Breast epithelium (tissue), 3 donors: Measurements from ENCODE around the gene CCDC17. TPM values are rescaled to one million over a fixed set of nuclear protein-coding genes. Genes with fewer than 3 reads are reported as not detected.

Source experiments
- total RNA-seq, 3 donors: library from RNA; depleted of rRNA; stranded (reverse); fragments of >200 nt; gene quantifications; one replicate each; pipeline ENCODE4 v1.1.0, GENCODE V29; 2016

CCDC17 gene
- total RNA-seq, 3 donors from 2014 or later: 2.3 to 5.7 (median 4.5) TPM

Other genes with a start within 250 kb of the CCDC17 start
- gene TESK2, start 132.9 kb downstream of the CCDC17 start, total RNA-seq: 10 to 100 TPM in 2 of 3 donors, 1 to 10 TPM in 1; 6.2 to 19.2 (median 11.1) TPM
- 1 to 10 TPM in 2 of 3 donors, under 1 TPM in 1; 0.64 to 1.6 (median 1.3) TPM for gene CCDC163, start 124.0 kb downstream of the CCDC17 start, total RNA-seq
- 1 to 10 TPM; 2.1 to 5.1 (median 3.6) TPM for gene MMACHC, start 123.8 kb downstream of the CCDC17 start, total RNA-seq
- 100 to 1,000 TPM; 178 to 313 (median 308) TPM for gene PRDX1, start 102.2 kb downstream of the CCDC17 start, total RNA-seq
- gene AKR1A1, start 73.2 kb downstream of the CCDC17 start, total RNA-seq: 10 to 100 TPM; 85.5 to 96.0 (median 89.4) TPM
- gene NASP, start 40.0 kb downstream of the CCDC17 start, total RNA-seq: 10 to 100 TPM; 83.4 to 96.7 (median 91.0) TPM
- 100 to 1,000 TPM; 103 to 195 (median 114) TPM for gene GPBP1L1, start 62.5 kb upstream of the CCDC17 start, total RNA-seq
- 10 to 100 TPM; 20.6 to 39.4 (median 29.1) TPM for gene TMEM69, start 64.1 kb upstream of the CCDC17 start, total RNA-seq
- 10 to 100 TPM; 10.5 to 15.4 (median 11.4) TPM for gene IPP, start 126.6 kb upstream of the CCDC17 start, total RNA-seq
- gene MAST2, start 179.6 kb upstream of the CCDC17 start, total RNA-seq: 10 to 100 TPM; 28.0 to 34.4 (median 31.6) TPM